Caco-2 (cell line): Measurements from ENCODE around the gene SPOCK2. TPM values are rescaled to one million over a fixed set of nuclear protein-coding genes. Genes with fewer than 3 reads are reported as not detected.

Source experiments
- BruUV-seq: library from RNA; stranded (reverse); fragments of 400-500 nt; replicated peaks from 2 replicates; lab custom pipeline; 2021; lab: Mats Ljungman, UMichigan
- CTCF ChIA-PET: fragments of 300-600 bp; sonication (Branson Sonifier 250); formaldehyde crosslinking; loops from one replicate; lab custom pipeline; 2022; ENCODE audit warnings: antibody characterized with exemption; lab: Charles Lee
- POLR2A ChIA-PET: fragments of 300-600 bp; sonication (Branson Sonifier 250); formaldehyde crosslinking; loops from one replicate; lab custom pipeline; 2022; ENCODE audit warnings: antibody characterized with exemption; lab: Charles Lee
- DNase-seq, 2 experiments: peaks; one replicate each; pipeline versions ENCODE4 v3.0.0 to v3.0.0-alpha.2; 2020 to 2022
- H3K27me3 ChIP-seq: replicated peaks from 2 replicates; pipeline ENCODE4 v1.6.0; 2011; ENCODE audit warnings: low read length; ENCODE audit not compliant: control insufficient read depth, insufficient read depth
- H3K36me3 ChIP-seq: 2 replicates; pipeline ENCODE4 v1.5.1; 2011; ENCODE audit warnings: low read length; ENCODE audit not compliant: control insufficient read depth, insufficient read depth
- H3K4me1 ChIP-seq: fragments of 250-450 bp; sonication (Bioruptor Pico); 2 replicates; pipeline ENCODE4 v1.5.1; 2020; ENCODE audit warnings: mild to moderate bottlenecking
- H3K4me3 ChIP-seq: 2 replicates; pipeline ENCODE4 v1.5.1; 2011; ENCODE audit warnings: low read depth, mild to moderate bottlenecking, control low read depth, low read length
- H3K9me3 ChIP-seq: fragments of 250-450 bp; sonication (Bioruptor Pico); 2 replicates; pipeline ENCODE4 v1.5.1; 2020; ENCODE audit warnings: mild to moderate bottlenecking, moderate library complexity
- H3K27ac Mint-ChIP-seq: one replicate; pipeline ENCODE4 v1.8.0; 2022; ENCODE audit warnings: mixed read lengths; ENCODE audit not compliant: unreplicated experiment
- H3K27me3 Mint-ChIP-seq: one replicate; pipeline ENCODE4 v1.8.0; 2022; ENCODE audit warnings: mixed read lengths; ENCODE audit not compliant: insufficient read depth, unreplicated experiment
- H3K36me3 Mint-ChIP-seq: one replicate; pipeline ENCODE4 v1.8.0; 2022; ENCODE audit warnings: mild to moderate bottlenecking, mixed read lengths; ENCODE audit not compliant: insufficient read depth, unreplicated experiment
- H3K4me1 Mint-ChIP-seq: one replicate; pipeline ENCODE4 v1.8.0; 2022; ENCODE audit warnings: low read depth, mixed read lengths; ENCODE audit not compliant: unreplicated experiment
- H3K4me3 Mint-ChIP-seq: one replicate; pipeline ENCODE4 v1.8.0; 2022; ENCODE audit warnings: mild to moderate bottlenecking, moderate library complexity, mixed read lengths; ENCODE audit not compliant: unreplicated experiment
- H3K9me3 Mint-ChIP-seq: one replicate; pipeline ENCODE4 v1.8.0; 2022; ENCODE audit warnings: mixed read lengths; ENCODE audit not compliant: unreplicated experiment
- CTCF ChIP-seq, 2 experiments: fragments of 200-600 bp in 1 of 2; IDR thresholded peaks; 1 replicate in 1 of 2; 2 replicates in 1 of 2; pipeline versions ENCODE4 v1.5.1 to v1.8.0; 2011 to 2022; ENCODE audit warnings: antibody characterized with exemption in 1 of 2, control low read depth in 1 of 2, inconsistent platforms in 1 of 2, low read depth in 1 of 2, low read length in 1 of 2, mild to moderate bottlenecking in 1 of 2, moderate library complexity in 1 of 2; ENCODE audit not compliant: insufficient read depth in 1 of 2, severe bottlenecking in 1 of 2, unreplicated experiment in 1 of 2
- intact Hi-C: fragments of 100-400 bp; cut with micrococcal nuclease; formaldehyde crosslinking; loops from one replicate; pipeline ENCODE4 v1.10.0; 2022; ENCODE audit not compliant: unreplicated experiment
- total RNA-seq: library from RNA; stranded (reverse); gene quantifications from 2 replicates; pipeline ENCODE4 v1.2.3, GENCODE V29; 2022

SPOCK2 gene
- total RNA-seq, 1 experiment from 2014 or later, result 1.6 TPM

GRCh38 chr10:72011976-72012512 is 76.3 kb downstream of the SPOCK2 start:
- H3K9me3 ChIP-seq, result no peaks in the 10 kb centered on the region
- Mint-ChIP-seq H3K27me3 (no peaks in the 10 kb centered on the region), H3K27ac (no peak overlapping the region), H3K4me1 (peaks cover 10% of the 10 kb centered on the region), H3K36me3 (peaks cover 48% of the 10 kb centered on the region), H3K4me3 (no peak overlapping the region), H3K9me3 (no peaks in the 10 kb centered on the region)
- H3K4me3 ChIP-seq, result no peak overlapping the region
- POLR2A ChIA-PET, result no interaction called here
- no peak for DNase-seq
- H3K36me3 ChIP-seq, result peaks cover 4% of the 10 kb centered on the region; the same call in 1 of the 2 replicates
- H3K4me1 ChIP-seq, result peaks cover 23% of the 10 kb centered on the region
- H3K27me3 ChIP-seq, result no peaks in the 10 kb centered on the region
- intact Hi-C loops, result no loop called here
- CTCF ChIA-PET, result interaction anchor here (3.9 kb wide), 1 partner anchor 37 kb away, joined by 21 read pairs; no protein-coding TSS in a partner anchor
- BruUV-seq, result no TSS peak
- no peak for TF ChIP-seq CTCF (IDR thresholded peaks at IDR 0.05; ENCODE audit: insufficient read depth in 1 of 2, low read depth in 1 of 2, low read length in 1 of 2, severe bottlenecking in 1 of 2, unreplicated experiment in 1 of 2)

GRCh38 chr10:72011468-72011867 is 76.9 kb downstream of the SPOCK2 start:
- intact Hi-C loops, result no loop called here

GRCh38 chr10:72011016-72011415 is 77.3 kb downstream of the SPOCK2 start:
- no peak for DNase-seq
- Mint-ChIP-seq H3K4me1 (peaks cover 5% of the 10 kb centered on the region), H3K36me3 (peaks cover 51% of the 10 kb centered on the region), H3K27me3 (no peaks in the 10 kb centered on the region), H3K9me3 (no peaks in the 10 kb centered on the region), H3K27ac (no peak overlapping the region), H3K4me3 (no peak overlapping the region)
- ChIA-PET POLR2A (no interaction called here), CTCF (interaction anchor here (3.9 kb wide), 1 partner anchor 38 kb away, joined by 21 read pairs; no protein-coding TSS in a partner anchor)
- intact Hi-C loops, result no loop called here
- BruUV-seq, result no TSS peak
- H3K4me3 ChIP-seq, result no peak overlapping the region
- no peaks in the 10 kb centered on the region for H3K9me3 ChIP-seq
- H3K36me3 ChIP-seq, result peaks cover 8% of the 10 kb centered on the region
- no peaks in the 10 kb centered on the region for H3K27me3 ChIP-seq
- peaks cover 18% of the 10 kb centered on the region for H3K4me1 ChIP-seq
- no peak for TF ChIP-seq CTCF (IDR thresholded peaks at IDR 0.05; ENCODE audit: insufficient read depth in 1 of 2, low read depth in 1 of 2, low read length in 1 of 2, severe bottlenecking in 1 of 2, unreplicated experiment in 1 of 2)

More at GRCh38 chr10:72011468-72011867, 76.9 kb downstream of the SPOCK2 start:
- Mint-ChIP-seq H3K4me3 (no peak overlapping the region), H3K9me3 (no peaks in the 10 kb centered on the region), H3K36me3 (peaks cover 51% of the 10 kb centered on the region), H3K27me3 (no peaks in the 10 kb centered on the region), H3K27ac (no peak overlapping the region), H3K4me1 (peaks cover 7% of the 10 kb centered on the region)
- no peak for DNase-seq
- ChIA-PET POLR2A (no interaction called here), CTCF (interaction anchor here (3.9 kb wide), 1 partner anchor 37 kb away, joined by 21 read pairs; no protein-coding TSS in a partner anchor)
- H3K4me3 ChIP-seq, result no peak overlapping the region
- BruUV-seq, result no TSS peak
- no peak for TF ChIP-seq CTCF (IDR thresholded peaks at IDR 0.05; ENCODE audit: insufficient read depth in 1 of 2, low read depth in 1 of 2, low read length in 1 of 2, severe bottlenecking in 1 of 2, unreplicated experiment in 1 of 2)
- H3K27me3 ChIP-seq, result no peaks in the 10 kb centered on the region
- H3K9me3 ChIP-seq, result no peaks in the 10 kb centered on the region
- H3K4me1 ChIP-seq, result peaks cover 18% of the 10 kb centered on the region
- H3K36me3 ChIP-seq, result peaks cover 7% of the 10 kb centered on the region
